Vagina (tissue), 2 donors: ENCODE measurements around the gene PIEZO1.

Experiments used
- POLR2A ChIP-seq, 2 donors: fragments of 450-650 bp; IDR thresholded peaks; one replicate each; pipeline ENCODE4 v1.6.1; 2017; ENCODE audit warnings: antibody characterized with exemption in 2 of 2, mild to moderate bottlenecking in 2 of 2, moderate library complexity in 2 of 2
- POLR2AphosphoS5 ChIP-seq, 2 donors: sonication (generic); formaldehyde crosslinking; IDR thresholded peaks; one replicate each; pipeline ENCODE4 v1.9.0; 2017; ENCODE audit warnings: antibody characterized with exemption in 2 of 2, mild to moderate bottlenecking in 2 of 2, low read depth in 1 of 2; ENCODE audit not compliant: insufficient read depth in 1 of 2
- TF ChIP-seq, protein P1 (sequence below), 3 experiments: fragments of 450-650 bp in 2 of 3; fragments of 200-600 bp in 1 of 3; sonication (generic) in 1 of 3; IDR thresholded peaks; one replicate each; pipeline ENCODE4 v1.5.1; 2017 to 2019; ENCODE audit warnings: antibody characterized with exemption in 3 of 3, mild to moderate bottlenecking in 2 of 3, moderate library complexity in 2 of 3

DNA sequence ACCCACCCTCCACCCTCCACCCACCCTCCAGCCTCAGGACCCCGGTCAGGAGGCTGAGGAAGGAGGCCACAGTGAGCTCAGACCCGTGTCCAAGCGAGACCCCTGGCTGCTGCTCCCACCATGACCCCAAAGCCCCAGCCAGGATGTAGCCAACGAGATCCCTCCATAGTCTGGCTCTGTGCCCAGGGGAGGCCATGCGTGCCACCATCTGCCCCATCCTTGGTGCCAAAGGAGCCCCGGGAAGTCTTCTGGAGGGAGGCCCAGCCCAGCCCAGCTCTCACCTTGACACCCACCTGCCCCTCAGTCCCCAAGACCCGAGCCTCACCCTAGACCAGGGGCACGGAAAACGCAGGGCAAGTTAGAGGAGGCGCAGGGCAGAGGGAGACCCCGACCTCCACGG is 34.2 kb downstream of the PIEZO1 start:
- TF ChIP-seq, protein P1, sequence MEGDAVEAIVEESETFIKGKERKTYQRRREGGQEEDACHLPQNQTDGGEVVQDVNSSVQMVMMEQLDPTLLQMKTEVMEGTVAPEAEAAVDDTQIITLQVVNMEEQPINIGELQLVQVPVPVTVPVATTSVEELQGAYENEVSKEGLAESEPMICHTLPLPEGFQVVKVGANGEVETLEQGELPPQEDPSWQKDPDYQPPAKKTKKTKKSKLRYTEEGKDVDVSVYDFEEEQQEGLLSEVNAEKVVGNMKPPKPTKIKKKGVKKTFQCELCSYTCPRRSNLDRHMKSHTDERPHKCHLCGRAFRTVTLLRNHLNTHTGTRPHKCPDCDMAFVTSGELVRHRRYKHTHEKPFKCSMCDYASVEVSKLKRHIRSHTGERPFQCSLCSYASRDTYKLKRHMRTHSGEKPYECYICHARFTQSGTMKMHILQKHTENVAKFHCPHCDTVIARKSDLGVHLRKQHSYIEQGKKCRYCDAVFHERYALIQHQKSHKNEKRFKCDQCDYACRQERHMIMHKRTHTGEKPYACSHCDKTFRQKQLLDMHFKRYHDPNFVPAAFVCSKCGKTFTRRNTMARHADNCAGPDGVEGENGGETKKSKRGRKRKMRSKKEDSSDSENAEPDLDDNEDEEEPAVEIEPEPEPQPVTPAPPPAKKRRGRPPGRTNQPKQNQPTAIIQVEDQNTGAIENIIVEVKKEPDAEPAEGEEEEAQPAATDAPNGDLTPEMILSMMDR (IDR thresholded peaks at IDR 0.05) = no peak
- TF ChIP-seq POLR2A (IDR thresholded peaks at IDR 0.05) (no peak), POLR2AphosphoS5 (IDR thresholded peaks at IDR 0.05; ENCODE audit: insufficient read depth in 1 of 2, low read depth in 1 of 2) (no peak)
